Occipital lobe (tissue), 2 donors: Measurements from ENCODE around the gene TECPR2. TPM values are rescaled to one million over a fixed set of nuclear protein-coding genes. Genes with fewer than 3 reads are reported as not detected.

Experiments
- DNase-seq: peaks from one replicate; lab custom pipeline; 2025; lab: John Stamatoyannopoulos, UW
- total RNA-seq: library from RNA; depleted of rRNA; stranded (reverse); fragments of >200 nt; gene quantifications from one replicate; pipeline ENCODE4 v1.2.3, GENCODE V29; 2014

TECPR2 gene
- total RNA-seq, 1 donor from 2014 or later = 15.9 TPM

GRCh38 chr14:102464846-102465341 is 102.2 kb downstream of the TECPR2 start:
- no peak for DNase-seq

- DNase-seq = no peak
These were observed 106.5 kb downstream of the TECPR2 start for GRCh38 chr14:102469261-102469660.

- DNase-seq = no peak
These were observed 109.4 kb downstream of the TECPR2 start for GRCh38 chr14:102471921-102472790.

- no peak for DNase-seq
These were observed 110.0 kb downstream of the TECPR2 start for GRCh38 chr14:102472791-102473150.

GRCh38 chr14:102473559-102473958 is 110.8 kb downstream of the TECPR2 start:
- no peak for DNase-seq

- DNase-seq = peak; percentile 34
These were observed 112.2 kb downstream of the TECPR2 start for GRCh38 chr14:102474934-102475333.

- no peak for DNase-seq
These were observed 116.4 kb downstream of the TECPR2 start for GRCh38 chr14:102479107-102479506.

- DNase-seq = peak; percentile 39
These were observed 117.0 kb downstream of the TECPR2 start for GRCh38 chr14:102479777-102480176.

- DNase-seq = no peak
These were observed 118.6 kb downstream of the TECPR2 start for GRCh38 chr14:102481371-102481770.

GRCh38 chr14:102481791-102482238 is 119.1 kb downstream of the TECPR2 start:
- no peak for DNase-seq

GRCh38 chr14:102484316-102484715 is 121.6 kb downstream of the TECPR2 start:
- no peak for DNase-seq

GRCh38 chr14:102485693-102486512 is 123.2 kb downstream of the TECPR2 start:
- no peak for DNase-seq

- DNase-seq = no peak
These were observed 123.9 kb downstream of the TECPR2 start for GRCh38 chr14:102486513-102487203.

GRCh38 chr14:102487204-102487577 is 124.5 kb downstream of the TECPR2 start:
- DNase-seq = no peak

GRCh38 chr14:102490456-102490855 is 127.7 kb downstream of the TECPR2 start:
- DNase-seq = no peak

- DNase-seq = no peak
These were observed 128.6 kb downstream of the TECPR2 start for GRCh38 chr14:102491366-102491765.

GRCh38 chr14:102491786-102492530 is 129.2 kb downstream of the TECPR2 start:
- no peak for DNase-seq

- no peak for DNase-seq
These were observed 129.8 kb downstream of the TECPR2 start for GRCh38 chr14:102492531-102492910.

- no peak for DNase-seq
These were observed 130.4 kb downstream of the TECPR2 start for GRCh38 chr14:102493096-102493495.

GRCh38 chr14:102493585-102493984 is 130.8 kb downstream of the TECPR2 start:
- no peak for DNase-seq
